Neural progenitor cell (in vitro differentiated cells): ENCODE measurements around the gene NEDD8.

Experiments
- EZH2 ChIP-seq: fragments of 200-600 bp; sonication (generic); IDR thresholded peaks from 2 replicates; pipeline ENCODE4 v1.6.1; 2017; ENCODE audit warnings: antibody characterized with exemption, mild to moderate bottlenecking, moderate library complexity
- EZH2phosphoT487 ChIP-seq: fragments of 200-600 bp; sonication (generic); IDR thresholded peaks from 2 replicates; pipeline ENCODE4 v1.6.1; 2017; ENCODE audit warnings: antibody characterized with exemption
- TF ChIP-seq, protein P1 (sequence below): fragments of 200-600 bp; sonication (generic); IDR thresholded peaks from 2 replicates; pipeline ENCODE4 v1.5.1; 2017; ENCODE audit warnings: antibody characterized with exemption, mild to moderate bottlenecking

DNA sequence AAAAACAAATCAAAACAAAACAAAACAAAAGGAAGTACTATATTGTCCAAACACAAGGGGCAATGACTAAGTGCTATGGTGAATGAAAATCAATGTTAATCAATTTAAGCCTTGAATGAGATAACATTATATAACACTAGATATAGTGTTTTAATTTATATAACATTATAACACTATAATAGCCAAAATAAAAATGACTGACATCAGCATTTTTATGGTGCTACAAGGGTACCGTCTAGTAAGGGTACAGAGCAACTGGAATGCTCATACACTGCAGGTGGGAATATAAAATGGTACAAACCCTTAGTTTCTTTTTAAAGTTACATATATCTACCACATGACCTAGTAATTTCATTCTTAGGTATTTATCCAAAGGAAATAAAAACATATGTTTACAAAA lies 5.7 kb downstream of the NEDD8 start:
- TF ChIP-seq, protein P1, sequence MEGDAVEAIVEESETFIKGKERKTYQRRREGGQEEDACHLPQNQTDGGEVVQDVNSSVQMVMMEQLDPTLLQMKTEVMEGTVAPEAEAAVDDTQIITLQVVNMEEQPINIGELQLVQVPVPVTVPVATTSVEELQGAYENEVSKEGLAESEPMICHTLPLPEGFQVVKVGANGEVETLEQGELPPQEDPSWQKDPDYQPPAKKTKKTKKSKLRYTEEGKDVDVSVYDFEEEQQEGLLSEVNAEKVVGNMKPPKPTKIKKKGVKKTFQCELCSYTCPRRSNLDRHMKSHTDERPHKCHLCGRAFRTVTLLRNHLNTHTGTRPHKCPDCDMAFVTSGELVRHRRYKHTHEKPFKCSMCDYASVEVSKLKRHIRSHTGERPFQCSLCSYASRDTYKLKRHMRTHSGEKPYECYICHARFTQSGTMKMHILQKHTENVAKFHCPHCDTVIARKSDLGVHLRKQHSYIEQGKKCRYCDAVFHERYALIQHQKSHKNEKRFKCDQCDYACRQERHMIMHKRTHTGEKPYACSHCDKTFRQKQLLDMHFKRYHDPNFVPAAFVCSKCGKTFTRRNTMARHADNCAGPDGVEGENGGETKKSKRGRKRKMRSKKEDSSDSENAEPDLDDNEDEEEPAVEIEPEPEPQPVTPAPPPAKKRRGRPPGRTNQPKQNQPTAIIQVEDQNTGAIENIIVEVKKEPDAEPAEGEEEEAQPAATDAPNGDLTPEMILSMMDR: no peak
- no peak for TF ChIP-seq EZH2
- no peak for TF ChIP-seq EZH2phosphoT487
